GM12873 (cell line): Measurements from ENCODE around the gene GPR150.

Experiments used
- CTCF ChIP-seq: IDR thresholded peaks from 2 replicates; pipeline ENCODE4 v1.5.1; 2012; ENCODE audit warnings: low read depth, mild to moderate bottlenecking, moderate library complexity, low read length, control low read depth; ENCODE audit not compliant: insufficient read depth; ENCODE audit errors: missing control alignments

The GPR150 gene

DNA sequence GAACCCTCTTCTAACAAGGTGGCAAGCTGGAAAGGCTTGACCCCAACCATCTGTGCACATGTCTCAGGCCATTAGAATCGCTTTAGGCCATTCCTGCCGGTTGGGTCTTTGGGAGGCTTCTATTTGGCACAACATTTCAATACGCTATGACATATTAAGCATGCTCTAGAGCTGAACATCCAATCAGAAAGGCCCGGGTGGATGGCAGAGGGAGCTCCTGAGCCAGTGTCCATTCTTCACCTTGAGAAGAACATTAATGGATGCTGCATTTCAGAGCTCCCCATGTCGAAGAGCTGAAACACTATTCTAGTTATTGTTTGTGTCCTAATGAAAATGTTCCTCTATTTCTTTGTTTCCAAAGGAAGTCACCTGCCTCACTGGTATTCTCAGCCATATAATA is 50.1 kb downstream of the GPR150 start:
- no peak for TF ChIP-seq CTCF

GRCh38 chr5:95670568-95670967 is 50.7 kb downstream of the GPR150 start:
- no peak for TF ChIP-seq CTCF
